ENCODE measurements around the gene BTD. TPM values are rescaled to one million over a fixed set of nuclear protein-coding genes. Genes with fewer than 3 reads are reported as not detected.

BTD gene
- total and polyA plus RNA-seq, 10 of the 15 experiments (the other 5 are each of a cell fraction or from before 2014, with no cell fraction given), result 3.4 to 10.3 (median 5.0) TPM

DNA sequence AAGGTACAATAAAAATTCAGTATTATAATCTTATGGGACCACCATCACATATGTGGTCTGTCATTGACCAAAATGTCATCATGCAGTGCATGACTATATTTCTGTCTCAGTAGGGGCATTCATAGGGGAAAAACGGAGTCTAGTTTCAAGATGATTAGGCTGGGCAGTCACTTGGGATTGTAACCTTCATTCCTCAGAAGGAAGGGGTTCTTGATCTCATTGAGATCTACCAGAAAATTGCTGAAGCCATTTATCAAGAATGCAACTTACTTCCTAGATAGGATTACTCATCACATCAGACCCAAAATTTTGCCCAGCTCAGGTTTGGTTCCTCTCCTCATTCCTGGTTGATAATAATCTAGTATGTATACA lies 37.3 kb downstream of the BTD start (continued):
- TF ChIP-seq BCL3 (IDR thresholded peaks at IDR 0.05; ENCODE audit: borderline replicate concordance, insufficient read depth, low read depth, low read length, poor library complexity, severe bottlenecking) (no peak), ZNF592 (IDR thresholded peaks at IDR 0.05) (no peak), SMAD5 (IDR thresholded peaks at IDR 0.05; ENCODE audit: low read depth) (no peak), PML (IDR thresholded peaks at IDR 0.05; ENCODE audit: low read length) (no peak), KDM1A (IDR thresholded peaks at IDR 0.05; ENCODE audit: borderline replicate concordance) (no peak), SMC3 (IDR thresholded peaks at IDR 0.05; ENCODE audit: borderline replicate concordance, low read length) (no peak), ZNF217 (IDR thresholded peaks at IDR 0.05) (0 out of 2 replicates have a peak, but pooled peaks have one; percentile 12), USF2 (IDR thresholded peaks at IDR 0.05; ENCODE audit: borderline replicate concordance, low read depth, low read length) (no peak), IKZF2 (IDR thresholded peaks at IDR 0.05) (peak; percentile 86 to 87), ZNF622 (IDR thresholded peaks at IDR 0.05) (no peak), YBX1 (IDR thresholded peaks at IDR 0.05) (no peak), MLLT1 (IDR thresholded peaks at IDR 0.05) (no peak), RFX5 (IDR thresholded peaks at IDR 0.05; ENCODE audit: low read depth, low read length) (no peak), MEF2A (IDR thresholded peaks at IDR 0.05; ENCODE audit: insufficient read depth, low read depth, low read length) (no peak), TARDBP (IDR thresholded peaks at IDR 0.05; ENCODE audit: borderline replicate concordance) (no peak), HCFC1 (IDR thresholded peaks at IDR 0.05; ENCODE audit: low read length) (no peak), SKIL (IDR thresholded peaks at IDR 0.05; ENCODE audit: low read depth, poor library complexity, severe bottlenecking) (peak; percentile 47), DPF2 (IDR thresholded peaks at IDR 0.05) (peak; percentile 78; the same call in 1 of the 2 replicates), NFXL1 (IDR thresholded peaks at IDR 0.05; ENCODE audit: borderline replicate concordance) (no peak)
- TF ChIP-seq, protein P1, sequence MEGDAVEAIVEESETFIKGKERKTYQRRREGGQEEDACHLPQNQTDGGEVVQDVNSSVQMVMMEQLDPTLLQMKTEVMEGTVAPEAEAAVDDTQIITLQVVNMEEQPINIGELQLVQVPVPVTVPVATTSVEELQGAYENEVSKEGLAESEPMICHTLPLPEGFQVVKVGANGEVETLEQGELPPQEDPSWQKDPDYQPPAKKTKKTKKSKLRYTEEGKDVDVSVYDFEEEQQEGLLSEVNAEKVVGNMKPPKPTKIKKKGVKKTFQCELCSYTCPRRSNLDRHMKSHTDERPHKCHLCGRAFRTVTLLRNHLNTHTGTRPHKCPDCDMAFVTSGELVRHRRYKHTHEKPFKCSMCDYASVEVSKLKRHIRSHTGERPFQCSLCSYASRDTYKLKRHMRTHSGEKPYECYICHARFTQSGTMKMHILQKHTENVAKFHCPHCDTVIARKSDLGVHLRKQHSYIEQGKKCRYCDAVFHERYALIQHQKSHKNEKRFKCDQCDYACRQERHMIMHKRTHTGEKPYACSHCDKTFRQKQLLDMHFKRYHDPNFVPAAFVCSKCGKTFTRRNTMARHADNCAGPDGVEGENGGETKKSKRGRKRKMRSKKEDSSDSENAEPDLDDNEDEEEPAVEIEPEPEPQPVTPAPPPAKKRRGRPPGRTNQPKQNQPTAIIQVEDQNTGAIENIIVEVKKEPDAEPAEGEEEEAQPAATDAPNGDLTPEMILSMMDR (IDR thresholded peaks at IDR 0.05 in 2 of 3, conservative IDR thresholded peaks at IDR 0.05 in 1 of 3; ENCODE audit: control insufficient read depth in 2 of 3, extremely low read depth in 1 of 3, insufficient read depth in 1 of 3, low read depth in 3 of 3, low read length in 3 of 3), result no peak
